Endothelial cell of umbilical vein (primary cell): ENCODE results near the gene KAT6B. TPM values are rescaled to one million over a fixed set of nuclear protein-coding genes. Genes with fewer than 3 reads are reported as not detected.

ENCODE experiments used
- BruUV-seq: library from RNA; stranded (reverse); fragments of 400-500 nt; replicated peaks from 2 replicates; lab custom pipeline; 2021; lab: Mats Ljungman, UMichigan
- CTCF ChIA-PET: fragments of 300-600, 350-600 bp; sonication (Branson Sonifier 250); formaldehyde crosslinking; loops from one replicate; lab custom pipeline; 2021; ENCODE audit warnings: antibody characterized with exemption, inconsistent platforms; lab: Charles Lee
- POLR2A ChIA-PET: fragments of 300-600, 350-600 bp; sonication (Branson Sonifier 250); formaldehyde crosslinking; loops from one replicate; lab custom pipeline; 2021; ENCODE audit warnings: antibody characterized with exemption, inconsistent platforms; lab: Charles Lee
- DNase-seq: peaks from one replicate; pipeline ENCODE4 v3.0.0-alpha.2; 2011; ENCODE audit warnings: low read depth, low spot score
- FAIRE-seq: peaks from 2 replicates; lab custom pipeline; 2011; peaks lifted over from hg19 to GRCh38; lab: Jason Lieb, UNC
- H2AFZ ChIP-seq: 2 replicates; pipeline ENCODE4 v1.6.0; 2012; ENCODE audit warnings: low read depth, low read length, control low read depth, inconsistent platforms
- H3K27ac ChIP-seq: 2 replicates; pipeline ENCODE4 v1.5.1; 2011; ENCODE audit warnings: low read depth, mild to moderate bottlenecking, control low read depth, low read length, moderate library complexity; ENCODE audit not compliant: insufficient read depth
- H3K27me3 ChIP-seq, 2 experiments: 2 replicates each; pipeline versions ENCODE4 v1.6.0 to v1.6.1; 2011; ENCODE audit warnings: low read length in 2 of 2, mixed read lengths in 1 of 2; ENCODE audit not compliant: control insufficient read depth in 2 of 2, insufficient read depth in 2 of 2
- H3K36me3 ChIP-seq, 2 experiments: 2 replicates in 1 of 2; 3 replicates in 1 of 2; pipeline ENCODE4 v1.5.1; 2011; ENCODE audit warnings: low read length in 2 of 2, mild to moderate bottlenecking in 1 of 2, moderate library complexity in 1 of 2; ENCODE audit not compliant: control insufficient read depth in 2 of 2, insufficient read depth in 2 of 2; ENCODE audit errors: extremely low read depth in 1 of 2
- H3K4me1 ChIP-seq: 3 replicates; pipeline ENCODE4 v1.5.1; 2011; ENCODE audit warnings: mild to moderate bottlenecking, low read length; ENCODE audit not compliant: control insufficient read depth, insufficient read depth; ENCODE audit errors: extremely low read depth
- H3K4me2 ChIP-seq: 2 replicates; pipeline ENCODE4 v1.6.1; 2011; ENCODE audit warnings: low read length, control low read depth, mixed read lengths; ENCODE audit not compliant: insufficient read depth
- H3K4me3 ChIP-seq, 3 experiments: fragments of 200-600 bp in 1 of 3; sonication (generic), shearing (Covaris generic) in 1 of 3; replicated peaks in 1 of 3; 2 replicates each; pipeline ENCODE4 v1.5.1; 2011 to 2016; ENCODE audit warnings: control low read depth in 3 of 3, low read length in 3 of 3, mild to moderate bottlenecking in 2 of 3, inconsistent platforms in 1 of 3, low read depth in 1 of 3, moderate library complexity in 1 of 3; ENCODE audit not compliant: insufficient read depth in 1 of 3
- H3K79me2 ChIP-seq: 2 replicates; pipeline ENCODE4 v1.6.0; 2012; ENCODE audit warnings: low read length, inconsistent platforms; ENCODE audit not compliant: control insufficient read depth, insufficient read depth
- H3K9ac ChIP-seq: replicated peaks from 2 replicates; pipeline ENCODE3; 2011; ENCODE audit warnings: low read length, control low read depth; ENCODE audit not compliant: insufficient read depth; ENCODE audit errors: extremely low read depth
- H3K9me1 ChIP-seq: replicated peaks from 3 replicates; pipeline ENCODE4 v1.6.0; 2011; ENCODE audit warnings: mild to moderate bottlenecking, low read length; ENCODE audit not compliant: control insufficient read depth, insufficient read depth; ENCODE audit errors: extremely low read depth
- H3K9me3 ChIP-seq: replicated peaks from 2 replicates; pipeline ENCODE4 v1.5.1; 2012; ENCODE audit warnings: low read length, inconsistent platforms; ENCODE audit not compliant: control insufficient read depth, insufficient read depth
- H4K20me1 ChIP-seq: replicated peaks from 2 replicates; pipeline ENCODE3; 2011; ENCODE audit warnings: mild to moderate bottlenecking, low read length; ENCODE audit not compliant: control insufficient read depth, insufficient read depth; ENCODE audit errors: extremely low read depth
- CTCF ChIP-seq, 2 donors: IDR thresholded peaks; 1 replicate in 1 of 2; 2 replicates in 1 of 2; pipeline ENCODE4 v1.5.1; 2011; ENCODE audit warnings: low read length in 2 of 2, mild to moderate bottlenecking in 2 of 2, moderate library complexity in 2 of 2, control low read depth in 1 of 2, inconsistent platforms in 1 of 2, low read depth in 1 of 2; ENCODE audit not compliant: insufficient read depth in 1 of 2; ENCODE audit errors: extremely low read depth in 1 of 2
- EZH2 ChIP-seq: IDR thresholded peaks from 2 replicates; pipeline ENCODE4 v1.6.1; 2012; ENCODE audit warnings: borderline replicate concordance, low read depth, mild to moderate bottlenecking, moderate library complexity, low read length, inconsistent platforms; ENCODE audit not compliant: severe bottlenecking
- FOS ChIP-seq: IDR thresholded peaks from 2 replicates; pipeline ENCODE4 v1.6.1; 2011; ENCODE audit warnings: mild to moderate bottlenecking, low read length, moderate library complexity, borderline replicate concordance; ENCODE audit not compliant: insufficient read depth
- GATA2 ChIP-seq: IDR thresholded peaks from 2 replicates; pipeline ENCODE4 v1.7.0; 2011; ENCODE audit warnings: low read depth, mild to moderate bottlenecking, moderate library complexity, mixed read lengths, low read length; ENCODE audit not compliant: insufficient read length, insufficient read depth
- JUN ChIP-seq: IDR thresholded peaks from 2 replicates; pipeline ENCODE4 v1.6.1; 2011; ENCODE audit warnings: borderline replicate concordance, low read depth; ENCODE audit not compliant: insufficient read length, insufficient read depth
- MAX ChIP-seq: IDR thresholded peaks from 2 replicates; pipeline ENCODE4 v1.6.1; 2011; ENCODE audit not compliant: insufficient read depth, insufficient read length
- MYC ChIP-seq: IDR thresholded peaks from one replicate; pipeline ENCODE4 v1.6.1; 2011; ENCODE audit warnings: mild to moderate bottlenecking, low read depth, low read length
- POLR2A ChIP-seq: IDR thresholded peaks from 2 replicates; pipeline ENCODE4 v1.6.1; 2012; ENCODE audit warnings: low read depth, mild to moderate bottlenecking, control low read depth, low read length
- POLR2AphosphoS5 ChIP-seq: IDR thresholded peaks from 2 replicates; pipeline ENCODE4 v1.6.1; 2012; ENCODE audit warnings: low read depth, mild to moderate bottlenecking, control low read depth, low read length, moderate library complexity; ENCODE audit not compliant: insufficient read depth
- dilution Hi-C: fragments of 300-500 bp; cut with MboI; formaldehyde crosslinking; loops from one replicate; pipeline ENCODE4 v1.15.0; 2019; ENCODE audit warnings: low sequenced_read_pairs; ENCODE audit not compliant: extremely low pct_ligation_motif_present
- intact Hi-C: fragments of 100-400 bp; cut with micrococcal nuclease; formaldehyde crosslinking; loops from one replicate; pipeline ENCODE4 v1.10.0; 2022
- polyA plus RNA-seq, 4 experiments: library from polyadenylated mRNA; depleted of rRNA in 3 of 4; stranded (reverse) in 3 of 4; unstranded in 1 of 4; fragments of >200 nt; gene quantifications; 2 replicates each; pipeline versions ENCODE4 v1.2.1 to v1.2.3, GENCODE V29; 2011 to 2012; ENCODE audit warnings: missing spikeins in 1 of 4
- total RNA-seq: library from RNA; stranded (reverse); gene quantifications from 2 replicates; pipeline ENCODE4 v1.2.3, GENCODE V29; 2021

The KAT6B gene
- total and polyA plus RNA-seq, 2 donors (not counting 3 experiments of a cell fraction or from before 2014, with no cell fraction given), result 4.5 to 17.0 TPM

- FAIRE-seq (no peak), DNase-seq (no peak)
- H2AFZ ChIP-seq, result no peak overlapping the region
- H3K27ac ChIP-seq, result no peak overlapping the region
- CTCF ChIA-PET, result interaction anchor here (0.9 to 1.0 kb wide), 3 partner anchors 25 to 355 kb away, joined by 3 read pairs; no protein-coding TSS in a partner anchor
- H3K4me2 ChIP-seq, result no peak overlapping the region
- no peaks in the 10 kb centered on the region for H3K9me1 ChIP-seq
- dilution Hi-C loops (no loop called here), intact Hi-C loops (no loop called here)
- H3K27me3 ChIP-seq, result no peaks in the 10 kb centered on the region
- H3K36me3 ChIP-seq, result no peaks in the 10 kb centered on the region
- H4K20me1 ChIP-seq, result peaks cover 2% of the 10 kb centered on the region
- TF ChIP-seq POLR2AphosphoS5, result no peak
- no peak for TF ChIP-seq EZH2
- TF ChIP-seq JUN, result no peak
- TF ChIP-seq GATA2, result no peak
- TF ChIP-seq CTCF (IDR thresholded peaks at IDR 0.05; ENCODE audit: extremely low read depth in 1 of 2, insufficient read depth in 1 of 2, low read depth in 1 of 2, low read length in 2 of 2), result no peak
- no peak for TF ChIP-seq MYC
- no peak for TF ChIP-seq MAX
- TF ChIP-seq POLR2A, result no peak
- no peak for TF ChIP-seq FOS
- POLR2A ChIA-PET, result interaction anchor here (0.7 kb wide), 1 partner anchor 325 kb away, joined by 5 read pairs; no protein-coding TSS in a partner anchor
- no peak overlapping the region for H3K4me3 ChIP-seq
- no peak overlapping the region for H3K9ac ChIP-seq
- H3K4me1 ChIP-seq, result no peaks in the 10 kb centered on the region
- H3K9me3 ChIP-seq, result no peaks in the 10 kb centered on the region
- no TSS peak for BruUV-seq
- H3K79me2 ChIP-seq, result peaks cover 2% of the 10 kb centered on the region
These were observed 31.2 kb downstream of the KAT6B start for GRCh38 chr10:74857586-74857985.
